C4-2B (cell line): Measurements from ENCODE around the gene DNAJC18.

Experiments used
- CTCF ChIP-seq: fragments of 450-650 bp; conservative IDR thresholded peaks from 2 replicates; pipeline ENCODE4 v1.5.1; 2017; ENCODE audit warnings: mild to moderate bottlenecking
- ZFX ChIP-seq: fragments of 450-650 bp; IDR thresholded peaks from 2 replicates; pipeline ENCODE4 v1.6.1; 2017

- no peak for TF ChIP-seq CTCF
- TF ChIP-seq ZFX, result no peak
These were observed 11.9 kb upstream of the DNAJC18 start for GRCh38 chr5:139451176-139451575.
